A549 (cell line): ENCODE results near the gene CLSTN2. TPM values are rescaled to one million over a fixed set of nuclear protein-coding genes. Genes with fewer than 3 reads are reported as not detected.

ENCODE experiments used
- ATAC-seq, 2 experiments: fragments of 200-7000 bp in 1 of 2; fragments of >200 bp in 1 of 2; cut with Nextera tagmentation in 1 of 2; cut with Tn5 transposase in 1 of 2; 3 replicates each; pipeline versions ENCODE4 v1.8.0 to v1.9.1; 2018 to 2020; ENCODE audit warnings: mild to moderate bottlenecking in 1 of 2, moderate library complexity in 1 of 2
- CTCF ChIA-PET: fragments of 300-600 bp; sonication (Branson Sonifier 250); formaldehyde crosslinking; extraction: SDS; loops from one replicate; lab custom pipeline; 2021; ENCODE audit warnings: antibody characterized with exemption, inconsistent platforms; lab: Yijun Ruan, JAX
- POLR2A ChIA-PET: fragments of 350-600 bp; formaldehyde crosslinking; extraction: SDS; loops from one replicate; lab custom pipeline; 2021; ENCODE audit warnings: antibody characterized with exemption, inconsistent platforms; lab: Yijun Ruan, JAX
- DNase-seq, 2 experiments: peaks; one replicate each; pipeline versions ENCODE4 v3.0.0 to v3.0.0-alpha.2; 2011 to 2016; ENCODE audit warnings: low read depth in 1 of 2, low spot score in 1 of 2
- FAIRE-seq: peaks from 2 replicates; lab custom pipeline; 2011; peaks lifted over from hg19 to GRCh38; lab: Jason Lieb, UNC
- H3K27ac ChIP-seq, 2 experiments: fragments of >200 bp; sonication (Bioruptor Twin); formaldehyde crosslinking; 3 replicates each; pipeline ENCODE4 v1.5.1; 2016 to 2017
- H3K4me1 ChIP-seq: fragments of >200 bp; sonication (Bioruptor Twin); formaldehyde crosslinking; 3 replicates; pipeline ENCODE4 v1.6.1; 2016
- H3K4me2 ChIP-seq: fragments of >200 bp; sonication (Bioruptor Twin); formaldehyde crosslinking; 3 replicates; pipeline ENCODE4 v1.6.1; 2016
- H3K4me3 ChIP-seq: fragments of >200 bp; sonication (Bioruptor Twin); formaldehyde crosslinking; 3 replicates; pipeline ENCODE4 v1.5.1; 2016
- H3K9me3 ChIP-seq: fragments of >200 bp; sonication (Bioruptor Twin); formaldehyde crosslinking; 3 replicates; pipeline ENCODE4 v1.6.1; 2016
- BCL3 ChIP-seq: fragments of >200 bp; sonication (Bioruptor Twin); formaldehyde crosslinking; IDR thresholded peaks from 3 replicates; pipeline ENCODE4 v1.6.1; 2016
- BHLHE40 ChIP-seq: IDR thresholded peaks from 2 replicates; pipeline ENCODE4 v1.6.1; 2012; ENCODE audit warnings: low read depth, low read length, inconsistent platforms
- CBX8 ChIP-seq: fragments of 200-600 bp; sonication (generic); IDR thresholded peaks from 2 replicates; pipeline ENCODE4 v1.6.1; 2016
- CEBPB ChIP-seq, 2 experiments: fragments of >200 bp in 1 of 2; sonication (Bioruptor Twin) in 1 of 2; formaldehyde crosslinking in 1 of 2; IDR thresholded peaks; 2 replicates each; pipeline ENCODE4 v1.6.1; 2012 to 2016
- CHD2 ChIP-seq: fragments of 150-350 bp; IDR thresholded peaks from 2 replicates; pipeline ENCODE4 v1.6.1; 2014; ENCODE audit warnings: low read length; ENCODE audit not compliant: partially characterized antibody
- CHD4 ChIP-seq: fragments of 200-600 bp; sonication (generic); IDR thresholded peaks from 2 replicates; pipeline ENCODE4 v1.6.1; 2016; ENCODE audit warnings: antibody characterized with exemption, mild to moderate bottlenecking, borderline replicate concordance
- E2F6 ChIP-seq: IDR thresholded peaks from 2 replicates; pipeline ENCODE4 v1.6.1; 2012; ENCODE audit warnings: low read depth, borderline replicate concordance
- EHMT2 ChIP-seq: fragments of 200-600 bp; sonication (generic); IDR thresholded peaks from 2 replicates; pipeline ENCODE4 v1.6.1; 2016; ENCODE audit warnings: antibody characterized with exemption, low read depth, mild to moderate bottlenecking, moderate library complexity
- EP300 ChIP-seq, 2 experiments: fragments of >200 bp; sonication (Bioruptor Twin); formaldehyde crosslinking; IDR thresholded peaks; 2 replicates in 1 of 2; 3 replicates in 1 of 2; pipeline ENCODE4 v1.6.1; 2016 to 2017
- ESRRA ChIP-seq: fragments of 150-350 bp; IDR thresholded peaks from 2 replicates; pipeline ENCODE4 v1.6.1; 2014; ENCODE audit warnings: mild to moderate bottlenecking, low read length, borderline replicate concordance
- FOSB ChIP-seq: fragments of 250-450 bp; sonication (Bioruptor Pico); IDR thresholded peaks from 2 replicates; pipeline ENCODE4 v1.5.0; 2020; ENCODE audit warnings: mild to moderate bottlenecking, moderate library complexity
- FOSL2 ChIP-seq, 2 experiments: fragments of 450-650 bp in 1 of 2; fragments of >200 bp in 1 of 2; sonication (Bioruptor Twin) in 1 of 2; formaldehyde crosslinking; IDR thresholded peaks; 2 replicates each; pipeline versions ENCODE4 v1.5.0 to v1.6.1; 2016 to 2020; ENCODE audit warnings: mild to moderate bottlenecking in 1 of 2, moderate library complexity in 1 of 2
- GATA3 ChIP-seq: IDR thresholded peaks from 2 replicates; pipeline ENCODE4 v1.6.1; 2012; ENCODE audit warnings: borderline replicate concordance
- HDAC2 ChIP-seq: fragments of 200-600 bp; sonication (generic); IDR thresholded peaks from 2 replicates; pipeline ENCODE4 v1.6.1; 2016
- HES2 ChIP-seq: fragments of >200 bp; sonication (Bioruptor Twin); formaldehyde crosslinking; IDR thresholded peaks from 2 replicates; pipeline ENCODE4 v1.6.1; 2016
- HOXA7 ChIP-seq: fragments of 250-450 bp; sonication (Bioruptor Pico); IDR thresholded peaks from 2 replicates; pipeline ENCODE4 v1.5.0; 2020; ENCODE audit warnings: mild to moderate bottlenecking, moderate library complexity
- HOXB13 ChIP-seq: fragments of 250-450 bp; sonication (Bioruptor Pico); IDR thresholded peaks from 2 replicates; pipeline ENCODE4 v1.5.0; 2020; ENCODE audit warnings: low read depth, mild to moderate bottlenecking, moderate library complexity
- HOXB5 ChIP-seq: fragments of 250-450 bp; sonication (Bioruptor Pico); IDR thresholded peaks from 2 replicates; pipeline ENCODE4 v1.5.0; 2020; ENCODE audit warnings: mild to moderate bottlenecking, moderate library complexity
- KDM1A ChIP-seq: fragments of 200-600 bp; sonication (generic); IDR thresholded peaks from 2 replicates; pipeline ENCODE4 v1.6.1; 2016; ENCODE audit warnings: low read depth, mild to moderate bottlenecking
- MAFK ChIP-seq: fragments of 450-650 bp; IDR thresholded peaks from 2 replicates; pipeline ENCODE4 v1.6.1; 2014; ENCODE audit not compliant: partially characterized antibody
- NFE2L2 ChIP-seq: fragments of 150-350 bp; conservative IDR thresholded peaks from 2 replicates; pipeline ENCODE4 v1.6.1; 2014; ENCODE audit warnings: low read length
- POLR2A ChIP-seq: IDR thresholded peaks from 2 replicates; pipeline ENCODE4 v1.6.1; 2012; ENCODE audit warnings: mild to moderate bottlenecking, low read length
- RAD21 ChIP-seq, 2 experiments: fragments of >200 bp in 1 of 2; sonication (Bioruptor Twin) in 1 of 2; formaldehyde crosslinking in 1 of 2; IDR thresholded peaks in 1 of 2; conservative IDR thresholded peaks in 1 of 2; 2 replicates in 1 of 2; 3 replicates in 1 of 2; pipeline ENCODE4 v1.6.1; 2012 to 2018; ENCODE audit warnings: inconsistent platforms in 1 of 2
- RCOR1 ChIP-seq: fragments of 150-350 bp; IDR thresholded peaks from 2 replicates; pipeline ENCODE4 v1.6.1; 2014; ENCODE audit warnings: antibody characterized with exemption, low read length, low read depth
- RFX5 ChIP-seq: fragments of 450-650 bp; IDR thresholded peaks from 2 replicates; pipeline ENCODE4 v1.7.1; 2014; ENCODE audit warnings: antibody characterized with exemption, mild to moderate bottlenecking, moderate library complexity
- SMC3 ChIP-seq: fragments of >200 bp; sonication (Bioruptor Twin); formaldehyde crosslinking; IDR thresholded peaks from 3 replicates; pipeline ENCODE4 v1.6.1; 2018; ENCODE audit warnings: inconsistent platforms
- USF2 ChIP-seq: fragments of 450-650 bp; IDR thresholded peaks from 2 replicates; pipeline ENCODE4 v1.6.1; 2014; ENCODE audit warnings: antibody characterized with exemption
- ZC3H11A ChIP-seq: fragments of 450-650 bp; IDR thresholded peaks from 2 replicates; pipeline ENCODE4 v1.6.1; 2014; ENCODE audit warnings: antibody characterized with exemption, mild to moderate bottlenecking
- ZFP36 ChIP-seq: fragments of 450-650 bp; IDR thresholded peaks from 2 replicates; pipeline ENCODE4 v1.6.1; 2014; ENCODE audit warnings: borderline replicate concordance; ENCODE audit not compliant: partially characterized antibody
- ZNF302 ChIP-seq: fragments of 250-450 bp; sonication (Bioruptor Pico); IDR thresholded peaks from 2 replicates; pipeline ENCODE4 v1.9.0; 2021; ENCODE audit warnings: inconsistent platforms, mild to moderate bottlenecking, moderate library complexity
- WGBS: methylation state at CpG from one replicate; pipeline ENCODE4 v1.1.6; 2017; ENCODE audit errors: missing lambda C conversion rate; 5-methylcytosine and 5-hydroxymethylcytosine counted together
- polyA plus RNA-seq, 4 experiments: library from polyadenylated mRNA; depleted of rRNA in 3 of 4; stranded (reverse); fragments of >200 nt; fragmentation: RNase III in 1 of 4; extraction: RNeasy Plus Mini Kit Qiagen cat#74134 plus additional on column Dnase treatment in 1 of 4; gene quantifications; 2 replicates in 3 of 4; 3 replicates in 1 of 4; pipeline ENCODE4 v1.2.3, GENCODE V29; 2011 to 2017

The CLSTN2 gene
- polyA plus RNA-seq, 2 of the 4 experiments (the other 2 are of a cell fraction): 0.03 to 0.04 TPM

- Histone ChIP-seq H3K4me1 (no peaks in the 10 kb centered on the region), H3K4me2 (no peak overlapping the region), H3K27ac (no peak overlapping the region), H3K4me3 (no peak overlapping the region), H3K9me3 (no peaks in the 10 kb centered on the region)
- no peak for FAIRE-seq
- CTCF ChIA-PET: no interaction called here
- no peak for TF ChIP-seq ZNF302
- TF ChIP-seq USF2: no peak
- TF ChIP-seq RFX5: no peak
- TF ChIP-seq ZFP36: no peak
- no peak for TF ChIP-seq RCOR1
- no peak for TF ChIP-seq ESRRA
- TF ChIP-seq ZC3H11A: no peak
- no peak for TF ChIP-seq BCL3
- TF ChIP-seq SMC3: no peak
- no peak for TF ChIP-seq POLR2A
- TF ChIP-seq CEBPB (IDR thresholded peaks at IDR 0.05): no peak
- no peak for TF ChIP-seq MAFK
- no peak for TF ChIP-seq HOXB13
- TF ChIP-seq HOXA7 (CRISPR knock-in tag): no peak
- TF ChIP-seq EHMT2: no peak
- TF ChIP-seq HOXB5 (CRISPR knock-in tag): no peak
- no peak for TF ChIP-seq CHD2
- no peak for DNase-seq
- WGBS: 46% methylated on average over 9 of the region's 9 CpGs
- POLR2A ChIA-PET: no interaction called here
- ATAC-seq: no peak
These were observed 431.1 kb downstream of the CLSTN2 start for GRCh38 chr3:140365872-140366697.

- CTCF ChIA-PET: no interaction called here
- TF ChIP-seq EP300 (IDR thresholded peaks at IDR 0.05) (no peak), HOXB13 (no peak), FOSL2 (IDR thresholded peaks at IDR 0.05) (no peak), FOSL2 (CRISPR knock-in tag; IDR thresholded peaks at IDR 0.05) (no peak), EHMT2 (no peak), RAD21 (conservative IDR thresholded peaks at IDR 0.05 in 1 of 2, IDR thresholded peaks at IDR 0.05 in 1 of 2) (no peak), NFE2L2 (no peak), RFX5 (no peak), HES2 (no peak), FOSB (CRISPR knock-in tag) (no peak), HDAC2 (no peak), BHLHE40 (no peak), ZC3H11A (no peak), KDM1A (no peak), CBX8 (no peak), CHD2 (no peak), RCOR1 (no peak), E2F6 (no peak), CHD4 (no peak), GATA3 (no peak)
- TF ChIP-seq, all 56 proteins: peak for 0
- H3K4me2 ChIP-seq: no peak overlapping the region
- POLR2A ChIA-PET: no interaction called here
- no peaks in the 10 kb centered on the region for H3K9me3 ChIP-seq
- FAIRE-seq (no peak), DNase-seq (no peak), ATAC-seq (no peak)
- H3K4me1 ChIP-seq: no peaks in the 10 kb centered on the region
- 18% methylated on average over 4 of the region's 5 CpGs for WGBS
- no peak overlapping the region for H3K4me3 ChIP-seq
- H3K27ac ChIP-seq: no peak overlapping the region
These were observed 433.3 kb downstream of the CLSTN2 start for GRCh38 chr3:140368223-140368811.
